ENCODE results near the gene IFNL1. TPM values are rescaled to one million over a fixed set of nuclear protein-coding genes. Genes with fewer than 3 reads are reported as not detected.

IFNL1 gene
- total and polyA plus RNA-seq, 2 donors (not counting 3 experiments of a cell fraction or from before 2014, with no cell fraction given), result not detected

- H4K20me1 ChIP-seq (replicated peaks; ENCODE audit: control insufficient read depth, extremely low read depth, insufficient read depth, low read length), result no peaks in the 10 kb centered on the region
- no TSS peak for BruUV-seq (replicated peaks)
- peaks cover 2% of the 10 kb centered on the region in 2 experiments for H3K27me3 ChIP-seq (ENCODE audit: control insufficient read depth in 2 of 2, insufficient read depth in 2 of 2, low read length in 2 of 2)
- ChIA-PET POLR2A (no interaction called here), CTCF (no interaction called here)
- intact Hi-C loops (cut with micrococcal nuclease) (no loop called here), dilution Hi-C loops (cut with MboI; ENCODE audit: extremely low pct_ligation_motif_present, low sequenced_read_pairs) (no loop called here)
- H2AFZ ChIP-seq (ENCODE audit: low read depth, low read length), result no peak overlapping the region
- H3K9ac ChIP-seq (replicated peaks; ENCODE audit: extremely low read depth, insufficient read depth, low read length), result no peak overlapping the region
- no peak for TF ChIP-seq EZH2 (IDR thresholded peaks at IDR 0.05; ENCODE audit: borderline replicate concordance, low read depth, low read length, severe bottlenecking)
- TF ChIP-seq POLR2AphosphoS5 (IDR thresholded peaks at IDR 0.05; ENCODE audit: insufficient read depth, low read depth, low read length), result no peak
- TF ChIP-seq POLR2A (IDR thresholded peaks at IDR 0.05; ENCODE audit: low read depth, low read length), result no peak
- TF ChIP-seq GATA2 (IDR thresholded peaks at IDR 0.05; ENCODE audit: insufficient read depth, insufficient read length, low read depth, low read length), result no peak
- TF ChIP-seq JUN (IDR thresholded peaks at IDR 0.05; ENCODE audit: borderline replicate concordance, insufficient read depth, insufficient read length, low read depth), result no peak
- TF ChIP-seq MAX (IDR thresholded peaks at IDR 0.05; ENCODE audit: insufficient read depth, insufficient read length), result no peak
- no peak for TF ChIP-seq CTCF (IDR thresholded peaks at IDR 0.05; ENCODE audit: extremely low read depth in 1 of 2, insufficient read depth in 1 of 2, low read depth in 1 of 2, low read length in 2 of 2)
- TF ChIP-seq FOS (IDR thresholded peaks at IDR 0.05; ENCODE audit: borderline replicate concordance, insufficient read depth, low read length), result no peak
- TF ChIP-seq MYC (IDR thresholded peaks at IDR 0.05; ENCODE audit: low read depth, low read length), result no peak
- H3K9me3 ChIP-seq (replicated peaks; ENCODE audit: control insufficient read depth, insufficient read depth, low read length), result no peaks in the 10 kb centered on the region
- FAIRE-seq (no peak), DNase-seq (ENCODE audit: low read depth, low spot score) (no peak)
- H3K27ac ChIP-seq (ENCODE audit: insufficient read depth, low read depth, low read length), result no peak overlapping the region
- H3K9me1 ChIP-seq (replicated peaks; ENCODE audit: control insufficient read depth, extremely low read depth, insufficient read depth, low read length), result no peaks in the 10 kb centered on the region
- H3K79me2 ChIP-seq (ENCODE audit: control insufficient read depth, insufficient read depth, low read length), result no peaks in the 10 kb centered on the region
- no peaks in the 10 kb centered on the region for H3K36me3 ChIP-seq (ENCODE audit: control insufficient read depth in 2 of 2, extremely low read depth in 1 of 2, insufficient read depth in 2 of 2, low read length in 2 of 2)
- no peak overlapping the region for H3K4me3 ChIP-seq (replicated peaks in 1 of 3; ENCODE audit: insufficient read depth in 1 of 3, low read depth in 1 of 3, low read length in 3 of 3)
- H3K4me1 ChIP-seq (ENCODE audit: control insufficient read depth, extremely low read depth, insufficient read depth, low read length), result no peaks in the 10 kb centered on the region
- H3K4me2 ChIP-seq (ENCODE audit: insufficient read depth, low read length), result no peak overlapping the region
Observed at GRCh38 chr19:39277598-39277997, 18.6 kb upstream of the IFNL1 start.

Measured in endothelial cell of umbilical vein (primary cell).